Measurements from ENCODE around the gene RBBP8NL. TPM values are rescaled to one million over a fixed set of nuclear protein-coding genes. Genes with fewer than 3 reads are reported as not detected.

RBBP8NL gene
- total RNA-seq, 1 experiment from 2014 or later: not detected

- no peak for DNase-seq (ENCODE audit: low read depth)
- in situ Hi-C loops (cut with HindIII; ENCODE audit: low pct_unique_long_range_greater_than_20kb, low sequenced_read_pairs): no loop called here
Observed at GRCh38 chr20:62464425-62464770, 37.1 kb upstream of the RBBP8NL start.

GRCh38 chr20:62463651-62464424 is 36.5 kb upstream of the RBBP8NL start:
- DNase-seq (ENCODE audit: low read depth): no peak
- in situ Hi-C loops (cut with HindIII; ENCODE audit: low pct_unique_long_range_greater_than_20kb, low sequenced_read_pairs): no loop called here

- in situ Hi-C loops (cut with HindIII; ENCODE audit: low pct_unique_long_range_greater_than_20kb, low sequenced_read_pairs): no loop called here
Observed at GRCh38 chr20:62462976-62463592, 35.7 kb upstream of the RBBP8NL start.

GRCh38 chr20:62461834-62462233 is 34.5 kb upstream of the RBBP8NL start:
- no peak for DNase-seq (ENCODE audit: low read depth)
- in situ Hi-C loops (cut with HindIII; ENCODE audit: low pct_unique_long_range_greater_than_20kb, low sequenced_read_pairs): no loop called here

More at GRCh38 chr20:62462976-62463592, 35.7 kb upstream of the RBBP8NL start:
- DNase-seq (ENCODE audit: low read depth): no peak

- in situ Hi-C loops (cut with HindIII; ENCODE audit: low pct_unique_long_range_greater_than_20kb, low sequenced_read_pairs): no loop called here
Observed at GRCh38 chr20:62461157-62461556, 33.8 kb upstream of the RBBP8NL start.

GRCh38 chr20:62460678-62461077 is 33.3 kb upstream of the RBBP8NL start:
- DNase-seq (ENCODE audit: low read depth): no peak
- in situ Hi-C loops (cut with HindIII; ENCODE audit: low pct_unique_long_range_greater_than_20kb, low sequenced_read_pairs): no loop called here

More at GRCh38 chr20:62461157-62461556, 33.8 kb upstream of the RBBP8NL start:
- DNase-seq (ENCODE audit: low read depth): no peak

- in situ Hi-C loops (cut with HindIII; ENCODE audit: low pct_unique_long_range_greater_than_20kb, low sequenced_read_pairs): no loop called here
- DNase-seq (ENCODE audit: low read depth): no peak
Observed at GRCh38 chr20:62459488-62459887, 32.1 kb upstream of the RBBP8NL start.

GRCh38 chr20:62458275-62459251 is 31.2 kb upstream of the RBBP8NL start:
- DNase-seq (ENCODE audit: low read depth): peak; percentile 6

GRCh38 chr20:62457831-62458230 is 30.5 kb upstream of the RBBP8NL start:
- in situ Hi-C loops (cut with HindIII; ENCODE audit: low pct_unique_long_range_greater_than_20kb, low sequenced_read_pairs): no loop called here
- DNase-seq (ENCODE audit: low read depth): no peak

More at GRCh38 chr20:62458275-62459251, 31.2 kb upstream of the RBBP8NL start:
- in situ Hi-C loops (cut with HindIII; ENCODE audit: low pct_unique_long_range_greater_than_20kb, low sequenced_read_pairs): no loop called here

GRCh38 chr20:62457098-62457497 is 29.8 kb upstream of the RBBP8NL start:
- DNase-seq (ENCODE audit: low read depth): no peak
- in situ Hi-C loops (cut with HindIII; ENCODE audit: low pct_unique_long_range_greater_than_20kb, low sequenced_read_pairs): no loop called here

- DNase-seq (ENCODE audit: low read depth): no peak
- in situ Hi-C loops (cut with HindIII; ENCODE audit: low pct_unique_long_range_greater_than_20kb, low sequenced_read_pairs): no loop called here
Observed at GRCh38 chr20:62455929-62456328, 28.6 kb upstream of the RBBP8NL start.

GRCh38 chr20:62454904-62455636 is 27.7 kb upstream of the RBBP8NL start:
- in situ Hi-C loops (cut with HindIII; ENCODE audit: low pct_unique_long_range_greater_than_20kb, low sequenced_read_pairs): no loop called here

GRCh38 chr20:62453186-62453808 is 26.0 kb upstream of the RBBP8NL start:
- DNase-seq (ENCODE audit: low read depth): no peak

More at GRCh38 chr20:62454904-62455636, 27.7 kb upstream of the RBBP8NL start:
- DNase-seq (ENCODE audit: low read depth): no peak

GRCh38 chr20:62452475-62453095 is 25.2 kb upstream of the RBBP8NL start:
- in situ Hi-C loops (cut with HindIII; ENCODE audit: low pct_unique_long_range_greater_than_20kb, low sequenced_read_pairs): no loop called here
- DNase-seq (ENCODE audit: low read depth): no peak

More at GRCh38 chr20:62453186-62453808, 26.0 kb upstream of the RBBP8NL start:
- in situ Hi-C loops (cut with HindIII; ENCODE audit: low pct_unique_long_range_greater_than_20kb, low sequenced_read_pairs): no loop called here

GRCh38 chr20:62451970-62452369 is 24.6 kb upstream of the RBBP8NL start:
- no peak for DNase-seq (ENCODE audit: low read depth)
- in situ Hi-C loops (cut with HindIII; ENCODE audit: low pct_unique_long_range_greater_than_20kb, low sequenced_read_pairs): no loop called here

GRCh38 chr20:62451156-62451767 is 23.9 kb upstream of the RBBP8NL start:
- in situ Hi-C loops (cut with HindIII; ENCODE audit: low pct_unique_long_range_greater_than_20kb, low sequenced_read_pairs): no loop called here
- no peak for DNase-seq (ENCODE audit: low read depth)

Measured in Caki2 (cell line).